Sigmoid colon (tissue), 4 donors: Measurements from ENCODE around the gene EXOC3L4.
"Not testable (repeated sequence)": the region's sequence is repeated elsewhere in the genome, so short reads cannot be mapped to it uniquely, and the experiment has no call there.

Source experiments
- EP300 ChIP-seq, 4 donors: sonication (generic); formaldehyde crosslinking; IDR thresholded peaks; one replicate each; pipeline ENCODE4 v1.6.1; 2017; ENCODE audit warnings: antibody characterized with exemption in 4 of 4
- POLR2A ChIP-seq, 2 donors: fragments of 450-650 bp; IDR thresholded peaks; one replicate each; pipeline ENCODE4 v1.6.1; 2016; ENCODE audit warnings: antibody characterized with exemption in 2 of 2, mild to moderate bottlenecking in 2 of 2, moderate library complexity in 2 of 2
- POLR2AphosphoS5 ChIP-seq, 4 donors: sonication (generic); formaldehyde crosslinking; IDR thresholded peaks; one replicate each; pipeline ENCODE4 v1.6.1; 2017; ENCODE audit warnings: antibody characterized with exemption in 4 of 4
- TF ChIP-seq, protein P1 (sequence below), 4 experiments: fragments of 450-650 bp in 3 of 4; fragments of 200-600 bp in 1 of 4; IDR thresholded peaks; one replicate each; pipeline ENCODE4 v1.5.1; 2016 to 2019; ENCODE audit warnings: antibody characterized with exemption in 4 of 4, mild to moderate bottlenecking in 3 of 4, moderate library complexity in 2 of 4

DNA sequence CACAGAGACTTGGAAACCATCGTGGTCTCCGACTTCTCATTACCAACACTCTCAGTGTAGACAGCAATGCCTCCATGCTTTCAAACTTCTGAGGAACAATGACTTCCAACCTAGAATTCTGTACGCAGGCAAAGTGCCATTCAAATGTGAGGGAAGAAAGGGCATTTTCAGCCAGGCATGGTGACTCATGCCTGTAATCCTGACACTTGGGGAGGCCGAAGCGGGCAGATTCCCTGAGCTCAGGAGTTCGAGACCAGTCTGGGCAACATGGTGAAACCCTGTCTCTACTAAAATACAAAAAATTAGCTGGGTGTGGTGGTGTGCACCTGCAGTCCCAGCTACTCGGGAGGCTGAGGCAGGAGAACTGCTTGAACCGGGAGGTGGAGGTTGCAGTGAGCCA, 47.1 kb upstream of the EXOC3L4 start:
- TF ChIP-seq POLR2A, POLR2AphosphoS5, EP300 (IDR thresholded peaks at IDR 0.05): not testable (repeated sequence)
- TF ChIP-seq, protein P1, sequence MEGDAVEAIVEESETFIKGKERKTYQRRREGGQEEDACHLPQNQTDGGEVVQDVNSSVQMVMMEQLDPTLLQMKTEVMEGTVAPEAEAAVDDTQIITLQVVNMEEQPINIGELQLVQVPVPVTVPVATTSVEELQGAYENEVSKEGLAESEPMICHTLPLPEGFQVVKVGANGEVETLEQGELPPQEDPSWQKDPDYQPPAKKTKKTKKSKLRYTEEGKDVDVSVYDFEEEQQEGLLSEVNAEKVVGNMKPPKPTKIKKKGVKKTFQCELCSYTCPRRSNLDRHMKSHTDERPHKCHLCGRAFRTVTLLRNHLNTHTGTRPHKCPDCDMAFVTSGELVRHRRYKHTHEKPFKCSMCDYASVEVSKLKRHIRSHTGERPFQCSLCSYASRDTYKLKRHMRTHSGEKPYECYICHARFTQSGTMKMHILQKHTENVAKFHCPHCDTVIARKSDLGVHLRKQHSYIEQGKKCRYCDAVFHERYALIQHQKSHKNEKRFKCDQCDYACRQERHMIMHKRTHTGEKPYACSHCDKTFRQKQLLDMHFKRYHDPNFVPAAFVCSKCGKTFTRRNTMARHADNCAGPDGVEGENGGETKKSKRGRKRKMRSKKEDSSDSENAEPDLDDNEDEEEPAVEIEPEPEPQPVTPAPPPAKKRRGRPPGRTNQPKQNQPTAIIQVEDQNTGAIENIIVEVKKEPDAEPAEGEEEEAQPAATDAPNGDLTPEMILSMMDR (IDR thresholded peaks at IDR 0.05): not testable (repeated sequence)
